ENCODE data around the gene ZNF263. TPM values are rescaled to one million over a fixed set of nuclear protein-coding genes. Genes with fewer than 3 reads are reported as not detected.

Gene ZNF263
- total RNA-seq, 1 donor: 30.6 TPM

GRCh38 chr16:3282103-3282729, 1.1 kb upstream of the ZNF263 start:
- peak overlapping the region; percentile 78 for H3K4me3 ChIP-seq (ENCODE audit: low read depth, low read length)
- TF ChIP-seq, protein P1, sequence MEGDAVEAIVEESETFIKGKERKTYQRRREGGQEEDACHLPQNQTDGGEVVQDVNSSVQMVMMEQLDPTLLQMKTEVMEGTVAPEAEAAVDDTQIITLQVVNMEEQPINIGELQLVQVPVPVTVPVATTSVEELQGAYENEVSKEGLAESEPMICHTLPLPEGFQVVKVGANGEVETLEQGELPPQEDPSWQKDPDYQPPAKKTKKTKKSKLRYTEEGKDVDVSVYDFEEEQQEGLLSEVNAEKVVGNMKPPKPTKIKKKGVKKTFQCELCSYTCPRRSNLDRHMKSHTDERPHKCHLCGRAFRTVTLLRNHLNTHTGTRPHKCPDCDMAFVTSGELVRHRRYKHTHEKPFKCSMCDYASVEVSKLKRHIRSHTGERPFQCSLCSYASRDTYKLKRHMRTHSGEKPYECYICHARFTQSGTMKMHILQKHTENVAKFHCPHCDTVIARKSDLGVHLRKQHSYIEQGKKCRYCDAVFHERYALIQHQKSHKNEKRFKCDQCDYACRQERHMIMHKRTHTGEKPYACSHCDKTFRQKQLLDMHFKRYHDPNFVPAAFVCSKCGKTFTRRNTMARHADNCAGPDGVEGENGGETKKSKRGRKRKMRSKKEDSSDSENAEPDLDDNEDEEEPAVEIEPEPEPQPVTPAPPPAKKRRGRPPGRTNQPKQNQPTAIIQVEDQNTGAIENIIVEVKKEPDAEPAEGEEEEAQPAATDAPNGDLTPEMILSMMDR (IDR thresholded peaks at IDR 0.05; ENCODE audit: insufficient read depth, low read length): no peak
- DNase-seq (ENCODE audit: low read depth): no peak

DNA sequence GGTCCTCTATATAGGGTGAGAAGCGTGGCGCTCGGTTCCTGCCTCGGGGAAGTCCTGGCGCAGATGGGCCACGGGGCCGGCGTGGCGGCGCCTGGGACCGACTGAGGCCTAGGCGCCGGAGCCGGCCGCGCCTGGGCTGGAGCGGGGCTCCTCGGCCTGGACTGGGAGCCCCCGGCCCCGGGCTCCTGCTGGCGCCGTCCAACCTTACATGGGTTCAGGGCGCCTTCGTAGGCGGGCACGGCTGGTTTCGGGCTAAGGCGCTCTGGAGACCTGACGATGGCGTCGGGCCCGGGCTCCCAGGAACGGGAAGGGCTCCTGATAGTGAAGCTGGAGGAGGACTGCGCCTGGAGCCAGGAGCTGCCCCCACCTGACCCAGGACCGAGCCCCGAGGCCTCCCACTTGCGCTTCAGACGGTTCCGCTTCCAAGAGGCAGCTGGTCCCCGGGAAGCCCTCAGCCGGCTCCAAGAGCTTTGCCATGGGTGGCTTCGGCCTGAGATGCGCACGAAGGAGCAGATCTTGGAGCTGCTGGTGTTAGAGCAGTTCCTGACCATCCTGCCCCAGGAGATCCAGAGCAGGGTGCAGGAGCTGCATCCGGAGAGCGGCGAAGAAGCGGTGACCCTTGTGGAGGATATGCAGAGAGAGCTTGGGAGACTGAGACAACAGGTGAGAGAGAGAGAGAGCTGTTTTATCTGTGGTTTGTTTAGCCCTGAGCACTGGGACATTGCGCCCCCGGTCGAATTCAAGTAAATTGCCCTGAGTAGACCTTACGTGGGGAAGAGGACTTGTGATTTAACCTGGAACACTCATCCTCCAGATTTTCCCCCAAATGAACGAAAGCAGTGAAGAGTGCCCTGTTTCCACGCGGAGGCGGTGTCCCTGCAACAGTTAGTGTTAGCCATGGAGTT, 504 bp downstream of the ZNF263 start:
- peak overlapping the region; percentile 78 for H3K4me3 ChIP-seq (ENCODE audit: low read depth, low read length)
- DNase-seq (ENCODE audit: low read depth): no peak
- TF ChIP-seq, protein P1 (IDR thresholded peaks at IDR 0.05; ENCODE audit: insufficient read depth, low read length): no peak

GRCh38 chr16:3285131-3285530, 1.8 kb downstream of the ZNF263 start:
- TF ChIP-seq, protein P1 (IDR thresholded peaks at IDR 0.05; ENCODE audit: insufficient read depth, low read length): no peak
- no peak for DNase-seq (ENCODE audit: low read depth)
- H3K4me3 ChIP-seq (ENCODE audit: low read depth, low read length): peak overlapping the region; percentile 78

- TF ChIP-seq, protein P1 (IDR thresholded peaks at IDR 0.05; ENCODE audit: insufficient read depth, low read length): no peak
- H3K4me3 ChIP-seq (ENCODE audit: low read depth, low read length): no peak overlapping the region
Measured at GRCh38 chr16:3289998-3290673, 6.8 kb downstream of the ZNF263 start.

GRCh38 chr16:3292604-3293003, 9.3 kb downstream of the ZNF263 start:
- DNase-seq (ENCODE audit: low read depth): no peak
- TF ChIP-seq, protein P1 (IDR thresholded peaks at IDR 0.05; ENCODE audit: insufficient read depth, low read length): no peak
- H3K4me3 ChIP-seq (ENCODE audit: low read depth, low read length): no peak overlapping the region

More at GRCh38 chr16:3289998-3290673, 6.8 kb downstream of the ZNF263 start:
- no peak for DNase-seq (ENCODE audit: low read depth)

DNA sequence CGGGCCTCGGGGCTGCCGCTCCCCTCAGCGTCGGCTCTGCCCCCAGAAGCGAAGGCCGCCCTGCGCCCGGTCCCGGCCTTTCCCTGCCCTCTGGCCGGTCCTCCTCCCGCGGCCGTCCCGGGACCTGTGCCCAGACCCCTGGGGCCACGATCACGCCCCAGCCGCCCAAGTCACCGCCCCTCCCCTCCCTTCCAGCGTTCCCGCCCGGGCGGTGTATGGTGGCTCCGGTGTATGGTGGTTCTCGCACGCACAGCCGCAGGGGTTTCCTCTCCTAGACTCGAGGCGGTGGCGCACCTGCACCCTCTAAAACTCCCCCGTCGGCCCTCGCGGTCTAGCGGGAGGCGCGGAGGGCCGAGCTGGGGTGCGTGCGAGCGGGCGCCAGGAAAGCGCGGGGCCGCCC, 11.9 kb downstream of the ZNF263 start:
- no peak overlapping the region for H3K4me3 ChIP-seq (ENCODE audit: low read depth, low read length)
- no peak for DNase-seq (ENCODE audit: low read depth)
- TF ChIP-seq, protein P1 (IDR thresholded peaks at IDR 0.05; ENCODE audit: insufficient read depth, low read length): no peak
